DOHH2 (cell line): ENCODE measurements around the gene F2R.

Source experiments
- CTCF ChIP-seq: fragments of 200-600 bp; sonication (generic); IDR thresholded peaks from one replicate; pipeline ENCODE4 v1.5.1; 2014; ENCODE audit warnings: antibody characterized with exemption, mild to moderate bottlenecking, low read depth, low read length; ENCODE audit not compliant: poor library complexity, severe bottlenecking
- EZH2phosphoT487 ChIP-seq: fragments of 200-600 bp; sonication (generic); IDR thresholded peaks from 2 replicates; pipeline ENCODE4 v1.6.1; 2017; ENCODE audit warnings: borderline replicate concordance, mild to moderate bottlenecking, antibody characterized with exemption, low read length, moderate library complexity, mixed read lengths

GRCh38 chr5:76694317-76694716 is 21.6 kb upstream of the F2R start:
- TF ChIP-seq CTCF (no peak), EZH2phosphoT487 (no peak)
